C4-2B (cell line): ENCODE results near the gene PREX1.

Experiments used
- H3K27ac ChIP-seq: fragments of 450-650 bp; 2 replicates; pipeline ENCODE4 v1.5.1; 2017
- CTCF ChIP-seq: fragments of 450-650 bp; conservative IDR thresholded peaks from 2 replicates; pipeline ENCODE4 v1.5.1; 2017; ENCODE audit warnings: mild to moderate bottlenecking
- ZFX ChIP-seq: fragments of 450-650 bp; IDR thresholded peaks from 2 replicates; pipeline ENCODE4 v1.6.1; 2017

PREX1 gene

GRCh38 chr20:48673507-48673906, 154.3 kb downstream of the PREX1 start:
- no peak overlapping the region for H3K27ac ChIP-seq
- no peak for TF ChIP-seq ZFX
- TF ChIP-seq CTCF = no peak

GRCh38 chr20:48672324-48672723, 155.5 kb downstream of the PREX1 start:
- TF ChIP-seq CTCF = no peak
- no peak overlapping the region for H3K27ac ChIP-seq

- H3K27ac ChIP-seq = no peak overlapping the region
- TF ChIP-seq CTCF (no peak), ZFX (no peak)
Observed at GRCh38 chr20:48671141-48671540, 156.7 kb downstream of the PREX1 start.

- no peak for TF ChIP-seq ZFX
- TF ChIP-seq CTCF = no peak
- no peak overlapping the region for H3K27ac ChIP-seq
Observed at GRCh38 chr20:48669946-48670605, 157.7 kb downstream of the PREX1 start.

- H3K27ac ChIP-seq = no peak overlapping the region
- TF ChIP-seq ZFX = no peak
- no peak for TF ChIP-seq CTCF
Observed at GRCh38 chr20:48668451-48668946, 159.3 kb downstream of the PREX1 start.

- TF ChIP-seq ZFX (no peak), CTCF (no peak)
- no peak overlapping the region for H3K27ac ChIP-seq
Observed at GRCh38 chr20:48667889-48668413, 159.8 kb downstream of the PREX1 start.

GRCh38 chr20:48667481-48667880, 160.3 kb downstream of the PREX1 start:
- no peak overlapping the region for H3K27ac ChIP-seq
- TF ChIP-seq ZFX (no peak), CTCF (no peak)
